ENCODE results near the gene ALX4.

Gene ALX4

GRCh38 chr11:44309478-44310205 is at the start of gene ALX4:
ALX4 (minus strand) TSS chr11:44310139; CDS start chr11:44310062, 77 bp downstream.
- DNase-seq (ENCODE audit: low read depth), result no peak

GRCh38 chr11:44359162-44359561 is 49.2 kb upstream of the ALX4 start:
- no peak for DNase-seq (ENCODE audit: low read depth)

GRCh38 chr11:44358713-44359112 is 48.8 kb upstream of the ALX4 start:
- no peak for DNase-seq (ENCODE audit: low read depth)

GRCh38 chr11:44357711-44358110 is 47.8 kb upstream of the ALX4 start:
- no peak for DNase-seq (ENCODE audit: low read depth)

- no peak for DNase-seq (ENCODE audit: low read depth)
Observed at GRCh38 chr11:44356351-44356750, 46.4 kb upstream of the ALX4 start.

- DNase-seq (ENCODE audit: low read depth), result no peak
Observed at GRCh38 chr11:44351898-44352498, 42.1 kb upstream of the ALX4 start.

GRCh38 chr11:44351006-44351660 is 41.2 kb upstream of the ALX4 start:
- DNase-seq (ENCODE audit: low read depth), result no peak

- DNase-seq (ENCODE audit: low read depth), result no peak
Observed at GRCh38 chr11:44349328-44349727, 39.4 kb upstream of the ALX4 start.

GRCh38 chr11:44348721-44349120 is 38.8 kb upstream of the ALX4 start:
- no peak for DNase-seq (ENCODE audit: low read depth)

GRCh38 chr11:44348114-44348513 is 38.2 kb upstream of the ALX4 start:
- no peak for DNase-seq (ENCODE audit: low read depth)

- DNase-seq (ENCODE audit: low read depth), result no peak
Observed at GRCh38 chr11:44347538-44347937, 37.6 kb upstream of the ALX4 start.

GRCh38 chr11:44346983-44347382 is 37.0 kb upstream of the ALX4 start:
- no peak for DNase-seq (ENCODE audit: low read depth)

- no peak for DNase-seq (ENCODE audit: low read depth)
Observed at GRCh38 chr11:44345781-44346180, 35.8 kb upstream of the ALX4 start.

- no peak for DNase-seq (ENCODE audit: low read depth)
Observed at GRCh38 chr11:44344921-44345320, 35.0 kb upstream of the ALX4 start.

GRCh38 chr11:44344423-44344820 is 34.5 kb upstream of the ALX4 start:
- no peak for DNase-seq (ENCODE audit: low read depth)

- no peak for DNase-seq (ENCODE audit: low read depth)
Observed at GRCh38 chr11:44343778-44344422, 34.0 kb upstream of the ALX4 start.

- no peak for DNase-seq (ENCODE audit: low read depth)
Observed at GRCh38 chr11:44342616-44343015, 32.7 kb upstream of the ALX4 start.

- no peak for DNase-seq (ENCODE audit: low read depth)
Observed at GRCh38 chr11:44340656-44341055, 30.7 kb upstream of the ALX4 start.

- DNase-seq (ENCODE audit: low read depth), result no peak
Observed at GRCh38 chr11:44339530-44339883, 29.6 kb upstream of the ALX4 start.

- DNase-seq (ENCODE audit: low read depth), result no peak
Observed at GRCh38 chr11:44338698-44339529, 29.0 kb upstream of the ALX4 start.

- no peak for DNase-seq (ENCODE audit: low read depth)
Observed at GRCh38 chr11:44338026-44338425, 28.1 kb upstream of the ALX4 start.

- no peak for DNase-seq (ENCODE audit: low read depth)
Observed at GRCh38 chr11:44335919-44336318, 26.0 kb upstream of the ALX4 start.

All from activated T-helper 9 cell treated with anti-CD3 and anti-CD28 coated beads, Interleukin-2, amount 50 U/mL, for 16 hours (primary cell).